ENCODE measurements around the gene PABPC3. TPM values are rescaled to one million over a fixed set of nuclear protein-coding genes. Genes with fewer than 3 reads are reported as not detected.

Gene PABPC3
- polyA plus RNA-seq, 1 of the 3 experiments (the other 2 are of a cell fraction): 0.02 TPM

DNA sequence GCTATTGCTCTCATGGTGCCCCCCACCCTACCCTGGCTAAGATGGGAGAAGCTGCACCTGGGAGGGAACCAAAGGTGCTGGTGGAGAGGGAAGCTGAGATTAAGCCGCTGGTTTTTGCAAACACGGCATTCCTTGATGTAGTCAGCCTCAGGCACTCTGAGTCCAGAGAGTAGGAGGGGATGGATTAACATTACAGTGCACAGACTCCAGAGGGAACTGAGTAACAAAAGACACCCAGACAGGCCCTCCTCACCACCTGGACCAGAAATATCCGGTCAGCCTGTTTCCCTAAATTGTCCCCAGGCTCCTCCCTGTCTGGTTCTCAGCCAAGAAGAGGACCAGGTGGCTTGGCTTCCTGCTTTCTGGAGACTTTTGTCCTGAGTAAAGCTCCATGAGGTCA is 28.9 kb upstream of the PABPC3 start (continued):
- TF ChIP-seq, protein P1, sequence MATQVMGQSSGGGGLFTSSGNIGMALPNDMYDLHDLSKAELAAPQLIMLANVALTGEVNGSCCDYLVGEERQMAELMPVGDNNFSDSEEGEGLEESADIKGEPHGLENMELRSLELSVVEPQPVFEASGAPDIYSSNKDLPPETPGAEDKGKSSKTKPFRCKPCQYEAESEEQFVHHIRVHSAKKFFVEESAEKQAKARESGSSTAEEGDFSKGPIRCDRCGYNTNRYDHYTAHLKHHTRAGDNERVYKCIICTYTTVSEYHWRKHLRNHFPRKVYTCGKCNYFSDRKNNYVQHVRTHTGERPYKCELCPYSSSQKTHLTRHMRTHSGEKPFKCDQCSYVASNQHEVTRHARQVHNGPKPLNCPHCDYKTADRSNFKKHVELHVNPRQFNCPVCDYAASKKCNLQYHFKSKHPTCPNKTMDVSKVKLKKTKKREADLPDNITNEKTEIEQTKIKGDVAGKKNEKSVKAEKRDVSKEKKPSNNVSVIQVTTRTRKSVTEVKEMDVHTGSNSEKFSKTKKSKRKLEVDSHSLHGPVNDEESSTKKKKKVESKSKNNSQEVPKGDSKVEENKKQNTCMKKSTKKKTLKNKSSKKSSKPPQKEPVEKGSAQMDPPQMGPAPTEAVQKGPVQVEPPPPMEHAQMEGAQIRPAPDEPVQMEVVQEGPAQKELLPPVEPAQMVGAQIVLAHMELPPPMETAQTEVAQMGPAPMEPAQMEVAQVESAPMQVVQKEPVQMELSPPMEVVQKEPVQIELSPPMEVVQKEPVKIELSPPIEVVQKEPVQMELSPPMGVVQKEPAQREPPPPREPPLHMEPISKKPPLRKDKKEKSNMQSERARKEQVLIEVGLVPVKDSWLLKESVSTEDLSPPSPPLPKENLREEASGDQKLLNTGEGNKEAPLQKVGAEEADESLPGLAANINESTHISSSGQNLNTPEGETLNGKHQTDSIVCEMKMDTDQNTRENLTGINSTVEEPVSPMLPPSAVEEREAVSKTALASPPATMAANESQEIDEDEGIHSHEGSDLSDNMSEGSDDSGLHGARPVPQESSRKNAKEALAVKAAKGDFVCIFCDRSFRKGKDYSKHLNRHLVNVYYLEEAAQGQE (IDR thresholded peaks at IDR 0.05; ENCODE audit: low read depth, low read length): no peak
- no peak for TF ChIP-seq RAD21 (IDR thresholded peaks at IDR 0.05; ENCODE audit: low read length)
- no peak for TF ChIP-seq ELF1 (IDR thresholded peaks at IDR 0.05)
- TF ChIP-seq NFIC (IDR thresholded peaks at IDR 0.05; ENCODE audit: borderline replicate concordance): no peak
- TF ChIP-seq, protein P2, sequence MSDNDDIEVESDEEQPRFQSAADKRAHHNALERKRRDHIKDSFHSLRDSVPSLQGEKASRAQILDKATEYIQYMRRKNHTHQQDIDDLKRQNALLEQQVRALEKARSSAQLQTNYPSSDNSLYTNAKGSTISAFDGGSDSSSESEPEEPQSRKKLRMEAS (IDR thresholded peaks at IDR 0.05; ENCODE audit: low read depth): no peak
- TF ChIP-seq SIN3A (IDR thresholded peaks at IDR 0.05; ENCODE audit: borderline replicate concordance, low read depth, low read length): no peak
- TF ChIP-seq EZH2phosphoT487 (IDR thresholded peaks at IDR 0.05; ENCODE audit: borderline replicate concordance, low read depth): no peak
- TF ChIP-seq, protein P3, sequence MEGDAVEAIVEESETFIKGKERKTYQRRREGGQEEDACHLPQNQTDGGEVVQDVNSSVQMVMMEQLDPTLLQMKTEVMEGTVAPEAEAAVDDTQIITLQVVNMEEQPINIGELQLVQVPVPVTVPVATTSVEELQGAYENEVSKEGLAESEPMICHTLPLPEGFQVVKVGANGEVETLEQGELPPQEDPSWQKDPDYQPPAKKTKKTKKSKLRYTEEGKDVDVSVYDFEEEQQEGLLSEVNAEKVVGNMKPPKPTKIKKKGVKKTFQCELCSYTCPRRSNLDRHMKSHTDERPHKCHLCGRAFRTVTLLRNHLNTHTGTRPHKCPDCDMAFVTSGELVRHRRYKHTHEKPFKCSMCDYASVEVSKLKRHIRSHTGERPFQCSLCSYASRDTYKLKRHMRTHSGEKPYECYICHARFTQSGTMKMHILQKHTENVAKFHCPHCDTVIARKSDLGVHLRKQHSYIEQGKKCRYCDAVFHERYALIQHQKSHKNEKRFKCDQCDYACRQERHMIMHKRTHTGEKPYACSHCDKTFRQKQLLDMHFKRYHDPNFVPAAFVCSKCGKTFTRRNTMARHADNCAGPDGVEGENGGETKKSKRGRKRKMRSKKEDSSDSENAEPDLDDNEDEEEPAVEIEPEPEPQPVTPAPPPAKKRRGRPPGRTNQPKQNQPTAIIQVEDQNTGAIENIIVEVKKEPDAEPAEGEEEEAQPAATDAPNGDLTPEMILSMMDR (IDR thresholded peaks at IDR 0.05): no peak
- no peak for TF ChIP-seq FOXJ3 (CRISPR knock-in tag; IDR thresholded peaks at IDR 0.05)

DNA sequence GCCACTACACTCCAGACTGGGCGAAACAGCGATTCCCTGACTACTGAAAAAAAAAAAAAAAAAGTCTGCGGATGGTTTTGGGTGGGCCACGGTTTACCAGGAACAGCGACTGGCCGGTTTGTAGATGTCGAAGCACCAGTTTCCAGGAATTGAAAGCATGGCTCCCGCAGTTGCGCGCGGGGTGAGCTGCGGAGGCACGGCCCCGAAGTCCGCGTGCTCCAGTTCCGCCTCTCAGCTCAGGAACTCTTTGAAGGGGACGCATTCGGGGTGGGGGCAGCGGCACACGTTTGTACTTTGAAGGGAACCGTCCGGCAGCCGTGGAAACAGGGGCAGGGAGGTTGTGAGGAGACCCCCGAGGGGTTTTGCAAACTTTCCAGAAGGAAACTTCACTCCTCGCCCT is 27.1 kb upstream of the PABPC3 start:
- ChIA-PET POLR2A (no interaction called here), CTCF (interaction anchor here (1.7 to 2.3 kb wide), 2 partner anchors 16 to 17 kb away, joined by 4 to 5 read pairs; no protein-coding TSS in a partner anchor)
- 54% methylated on average over 21 of the region's 26 CpGs for WGBS (ENCODE audit: low lambda C conversion rate)
- Histone ChIP-seq H3K9ac (no peak overlapping the region), H3K27me3 (ENCODE audit: insufficient read depth) (peaks cover 6% of the 10 kb centered on the region), H3K4me1 (ENCODE audit: control insufficient read depth in 1 of 2, insufficient read depth in 2 of 2, low read depth in 1 of 2, low read length in 1 of 2) (no peaks in the 10 kb centered on the region; a peak in 1 of 4 replicates), H3K27ac (ENCODE audit: low read depth in 2 of 2, low read length in 1 of 2) (no peak overlapping the region), H3K36me3 (replicated peaks in 1 of 2; ENCODE audit: control insufficient read depth in 1 of 2, insufficient read depth in 2 of 2, low read length in 1 of 2) (no peaks in the 10 kb centered on the region), H3K4me3 (ENCODE audit: low read depth in 2 of 2, low read length in 1 of 2) (no peak overlapping the region), H3K4me2 (no peak overlapping the region), H4K20me1 (ENCODE audit: insufficient read depth) (no peaks in the 10 kb centered on the region), H3F3A (replicated peaks; ENCODE audit: insufficient read depth) (no peaks in the 10 kb centered on the region), H2AFZ (ENCODE audit: low read depth) (no peak overlapping the region), H3K9me3 (no peaks in the 10 kb centered on the region), H3K9me2 (no peaks in the 10 kb centered on the region), H3K79me2 (ENCODE audit: insufficient read depth) (no peaks in the 10 kb centered on the region)
- no peak for TF ChIP-seq TAF1 (IDR thresholded peaks at IDR 0.05; ENCODE audit: borderline replicate concordance, low read depth, low read length)
- TF ChIP-seq, protein P4, sequence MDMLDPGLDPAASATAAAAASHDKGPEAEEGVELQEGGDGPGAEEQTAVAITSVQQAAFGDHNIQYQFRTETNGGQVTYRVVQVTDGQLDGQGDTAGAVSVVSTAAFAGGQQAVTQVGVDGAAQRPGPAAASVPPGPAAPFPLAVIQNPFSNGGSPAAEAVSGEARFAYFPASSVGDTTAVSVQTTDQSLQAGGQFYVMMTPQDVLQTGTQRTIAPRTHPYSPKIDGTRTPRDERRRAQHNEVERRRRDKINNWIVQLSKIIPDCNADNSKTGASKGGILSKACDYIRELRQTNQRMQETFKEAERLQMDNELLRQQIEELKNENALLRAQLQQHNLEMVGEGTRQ (IDR thresholded peaks at IDR 0.05; ENCODE audit: borderline replicate concordance, low read depth, low read length): no peak
- no peak for TF ChIP-seq GABPA (IDR thresholded peaks at IDR 0.05; ENCODE audit: low read depth)
- TF ChIP-seq, protein P1 (IDR thresholded peaks at IDR 0.05; ENCODE audit: low read depth, low read length): no peak
- no peak for TF ChIP-seq RXRA (IDR thresholded peaks at IDR 0.05; ENCODE audit: borderline replicate concordance, low read depth)
- TF ChIP-seq, protein P3 (IDR thresholded peaks at IDR 0.05): no peak
- TF ChIP-seq EZH2phosphoT487 (IDR thresholded peaks at IDR 0.05; ENCODE audit: borderline replicate concordance, low read depth): no peak
- TF ChIP-seq CHD2 (IDR thresholded peaks at IDR 0.05; ENCODE audit: low read length, partially characterized antibody): no peak
- DNase-seq: no peak
